8988T (cell line): ENCODE results near the gene GCNT2.
"Not testable (repeated sequence)": the region's sequence is repeated elsewhere in the genome, so short reads cannot be mapped to it uniquely, and the experiment has no call there.

Experiments used
- DNase-seq: peaks from one replicate; pipeline ENCODE4 v3.0.0; 2011

Gene GCNT2

DNA sequence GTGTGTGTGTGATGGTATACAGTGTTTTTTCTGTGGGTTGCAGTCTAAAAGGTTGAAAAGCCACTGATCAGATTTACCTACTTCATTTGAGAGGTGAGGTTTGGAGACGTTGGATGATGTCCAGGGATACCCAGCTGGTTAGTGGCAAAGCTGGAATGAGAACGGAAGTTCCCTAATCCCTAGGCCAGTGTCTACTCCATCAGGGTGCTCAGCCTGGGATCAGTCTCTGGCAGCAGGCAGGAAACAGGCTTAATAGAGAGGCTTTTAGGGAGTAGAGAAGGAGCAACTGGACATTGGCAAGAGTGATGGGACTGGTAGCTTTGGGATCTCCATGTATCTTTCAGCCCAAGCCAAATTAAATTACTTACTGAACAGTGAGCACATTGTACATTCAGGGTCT, 92.6 kb downstream of the GCNT2 start:
- no peak for DNase-seq

DNA sequence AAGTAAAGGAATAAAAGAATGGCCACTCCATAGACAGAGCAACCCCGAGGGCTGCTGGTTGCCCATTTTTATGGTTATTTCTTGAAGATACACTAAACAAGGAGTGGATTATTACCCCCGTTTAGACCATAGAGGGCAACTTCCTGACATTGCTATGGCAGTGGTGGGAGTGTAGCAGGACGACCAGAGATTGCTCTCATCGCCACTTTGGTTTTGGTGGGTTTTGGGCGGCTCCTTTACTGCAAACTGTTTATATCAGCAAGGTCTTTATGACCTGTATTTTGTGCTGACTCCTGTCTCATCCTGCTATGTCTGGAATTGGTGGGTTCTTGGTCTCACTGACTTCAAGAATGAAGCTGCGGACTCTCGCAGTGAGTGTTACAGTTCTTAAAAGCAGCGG, 94.5 kb downstream of the GCNT2 start:
- no peak for DNase-seq

DNA sequence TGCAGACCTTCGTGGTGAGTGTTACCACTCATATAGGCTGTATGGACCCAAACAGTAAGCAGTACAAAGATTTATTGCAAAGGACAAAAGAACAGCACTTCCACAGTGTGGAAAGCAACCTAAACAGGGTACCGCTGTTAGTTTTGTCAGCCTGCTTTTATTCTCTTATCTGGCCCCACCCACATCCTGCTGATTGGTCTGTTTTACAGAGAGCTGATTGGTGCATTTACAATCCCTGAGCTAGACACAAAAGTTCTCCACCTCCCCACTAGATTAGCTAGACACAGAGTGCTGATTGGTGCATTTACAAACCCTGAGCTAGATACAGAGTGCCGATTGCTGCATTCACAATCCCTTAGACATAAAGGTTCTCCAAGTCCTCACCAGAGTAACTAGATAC, 95.1 kb downstream of the GCNT2 start:
- DNase-seq = not testable (repeated sequence)

DNA sequence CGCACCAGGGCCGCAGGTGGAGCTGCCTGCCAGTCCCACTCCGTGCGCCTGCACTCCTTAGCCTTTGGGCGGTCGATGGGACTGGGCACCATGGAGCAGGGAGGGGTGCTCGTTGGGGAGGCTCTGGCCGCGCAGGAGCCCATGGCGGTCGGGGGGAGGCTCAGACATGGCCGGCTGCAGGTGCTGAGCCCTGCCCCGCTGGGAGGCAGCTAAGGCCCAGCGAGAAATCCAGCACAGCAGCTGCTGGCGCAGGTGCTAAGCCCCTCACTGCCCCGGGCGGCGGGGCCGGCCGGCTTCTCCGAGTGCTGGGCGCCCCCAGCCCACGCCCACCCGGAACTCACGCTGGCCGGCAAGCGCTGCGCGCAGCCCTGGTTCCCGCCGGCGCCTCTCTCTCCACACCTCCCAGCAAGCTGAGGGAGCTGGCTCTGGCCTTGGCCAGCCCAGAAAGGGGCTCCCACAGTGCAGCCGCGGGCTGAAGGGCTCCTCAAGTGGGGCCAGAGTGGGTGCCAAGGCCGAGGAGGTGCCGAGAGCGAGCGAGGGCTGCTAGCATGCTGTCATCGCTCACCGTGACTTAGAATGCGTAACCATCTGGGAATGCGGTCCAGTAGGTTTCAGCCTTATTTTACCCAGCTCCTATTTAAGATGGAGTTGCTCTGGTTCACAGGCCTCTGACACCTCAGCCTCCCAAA, 96.0 kb downstream of the GCNT2 start:
- no peak for DNase-seq

DNA sequence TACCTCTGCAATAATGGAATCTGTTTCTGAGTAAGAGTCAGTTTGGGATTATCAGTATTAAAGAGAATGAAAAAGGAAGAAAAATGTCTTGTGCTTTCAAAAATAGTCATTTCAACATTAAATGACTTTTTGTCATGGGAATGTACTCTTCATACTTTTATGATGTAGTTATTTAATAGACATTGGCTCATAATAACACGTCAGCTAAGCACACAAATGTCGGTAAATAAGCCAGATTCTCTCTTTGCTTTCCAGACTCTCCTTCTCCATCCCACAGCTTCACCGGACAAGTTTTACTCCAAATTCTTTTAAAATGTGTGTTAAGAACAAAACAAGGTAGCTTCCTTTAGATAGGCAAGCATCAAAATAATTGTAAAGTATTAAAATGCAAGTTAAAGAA, 97.3 kb downstream of the GCNT2 start:
- DNase-seq = no peak

DNA sequence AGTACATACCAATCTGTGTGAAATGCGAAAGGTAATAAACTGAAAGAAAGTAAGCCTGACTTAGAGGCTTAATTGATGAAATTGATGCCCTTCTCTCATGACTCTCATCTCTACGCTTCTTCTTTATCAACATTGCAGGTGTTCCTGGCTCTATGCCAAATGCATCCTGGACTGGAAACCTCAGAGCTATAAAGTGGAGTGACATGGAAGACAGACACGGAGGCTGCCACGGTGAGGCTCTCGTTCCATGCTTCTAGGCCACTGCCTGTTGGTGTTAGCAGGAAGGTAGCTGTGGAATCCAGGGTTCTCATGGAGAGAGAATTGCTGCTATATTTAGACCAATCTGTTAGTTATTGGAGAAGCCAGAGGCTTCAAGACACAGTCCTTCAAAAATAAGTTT, 100.1 kb downstream of the GCNT2 start:
- DNase-seq = no peak

DNA sequence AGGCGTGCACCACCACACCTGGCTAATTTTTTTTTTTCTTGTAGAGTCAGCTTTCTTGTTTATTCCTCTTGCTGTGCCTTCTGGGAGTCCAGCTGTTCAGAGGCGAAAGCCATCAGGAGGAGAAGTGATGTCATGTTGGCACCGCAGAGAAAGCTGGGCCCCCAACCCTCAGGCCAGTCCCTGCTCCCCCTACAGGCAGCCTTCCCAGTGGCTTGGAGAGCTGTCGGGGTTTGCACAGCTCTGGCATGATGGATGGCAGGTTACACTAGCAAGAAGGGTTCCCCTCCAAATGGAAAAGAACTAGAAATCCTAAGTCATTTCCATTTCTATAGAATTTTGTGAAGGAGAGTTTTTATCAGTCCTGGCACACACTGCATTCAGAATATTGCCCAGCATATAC, 100.7 kb downstream of the GCNT2 start:
- no peak for DNase-seq

DNA sequence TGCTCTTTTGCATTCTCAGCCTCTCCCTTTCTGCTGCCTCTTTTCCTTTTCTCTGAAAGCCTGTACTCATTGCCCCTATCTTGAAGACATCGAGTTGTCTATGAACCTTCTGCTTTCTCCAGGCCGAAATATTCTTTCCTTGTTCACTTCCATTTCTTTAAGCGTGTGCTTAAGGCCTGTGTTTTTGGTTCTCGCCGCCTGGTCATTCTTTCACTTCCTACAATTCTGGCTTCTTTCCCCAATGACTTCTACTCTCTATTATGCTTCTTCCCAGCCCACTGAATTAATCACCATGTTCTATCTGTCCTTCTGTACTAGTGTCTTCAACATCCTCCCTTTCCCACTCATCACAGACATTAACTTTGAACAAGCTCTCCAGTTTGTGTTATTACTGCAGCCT, 103.7 kb downstream of the GCNT2 start:
- no peak for DNase-seq

DNA sequence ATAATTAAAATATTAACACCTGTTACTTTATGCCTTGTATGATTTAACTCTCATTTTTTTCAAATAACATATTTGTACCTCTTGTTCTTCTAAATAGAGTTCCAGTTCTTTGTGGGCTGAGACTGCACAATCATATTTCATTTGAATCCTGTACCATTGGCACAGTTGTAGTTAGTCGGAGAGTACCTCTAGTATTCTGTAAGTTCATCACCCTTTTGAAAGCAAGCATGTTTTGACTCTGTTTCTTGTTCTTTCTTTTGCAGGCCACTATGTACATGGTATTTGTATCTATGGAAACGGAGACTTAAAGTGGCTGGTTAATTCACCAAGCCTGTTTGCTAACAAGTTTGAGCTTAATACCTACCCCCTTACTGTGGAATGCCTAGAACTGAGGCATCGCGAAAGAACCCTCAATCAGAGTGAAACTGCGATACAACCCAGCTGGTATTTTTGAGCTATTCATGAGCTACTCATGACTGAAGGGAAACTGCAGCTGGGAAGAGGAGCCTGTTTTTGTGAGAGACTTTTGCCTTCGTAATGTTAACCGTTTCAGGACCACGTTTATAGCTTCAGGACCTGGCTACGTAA, 105.1 kb downstream of the GCNT2 start:
- no peak for DNase-seq

DNA sequence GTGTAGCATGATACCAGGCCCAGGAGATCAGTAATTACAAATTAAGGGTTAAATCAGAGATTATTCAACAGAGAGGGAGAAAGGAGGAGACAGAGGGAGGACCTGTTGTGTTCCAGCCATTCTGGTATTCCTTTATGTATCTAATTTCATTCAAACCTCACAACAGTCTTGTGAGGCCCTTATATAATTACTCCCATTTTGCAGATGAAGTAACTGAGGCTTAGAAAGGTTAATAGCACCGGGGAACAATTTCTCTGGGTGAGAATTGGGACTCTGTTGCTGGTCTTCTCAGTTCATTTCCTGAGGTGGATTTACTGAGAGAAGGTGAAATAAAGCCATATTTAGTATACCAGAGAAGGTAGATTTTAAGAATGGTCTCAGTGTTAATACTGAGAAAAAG, 106.6 kb downstream of the GCNT2 start:
- no peak for DNase-seq

DNA sequence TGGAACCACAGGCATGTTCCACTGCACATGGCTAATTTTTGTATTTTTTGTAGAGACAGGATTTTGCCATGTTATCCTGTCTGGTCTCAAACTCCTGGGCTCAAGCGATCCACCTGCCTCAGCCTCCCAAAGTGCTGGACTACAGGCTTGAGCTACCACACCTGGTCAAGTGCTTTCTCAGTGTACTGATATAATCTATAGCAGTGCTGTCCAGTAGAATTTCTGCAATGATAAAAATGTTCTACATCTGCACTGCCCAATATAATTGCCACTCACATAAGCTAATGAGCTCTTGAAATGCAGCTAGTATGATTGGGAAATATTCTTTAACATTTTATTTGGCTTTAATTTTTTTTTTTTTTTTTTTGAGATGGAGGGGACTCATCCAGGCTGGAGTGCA, 109.0 kb downstream of the GCNT2 start:
- no peak for DNase-seq

DNA sequence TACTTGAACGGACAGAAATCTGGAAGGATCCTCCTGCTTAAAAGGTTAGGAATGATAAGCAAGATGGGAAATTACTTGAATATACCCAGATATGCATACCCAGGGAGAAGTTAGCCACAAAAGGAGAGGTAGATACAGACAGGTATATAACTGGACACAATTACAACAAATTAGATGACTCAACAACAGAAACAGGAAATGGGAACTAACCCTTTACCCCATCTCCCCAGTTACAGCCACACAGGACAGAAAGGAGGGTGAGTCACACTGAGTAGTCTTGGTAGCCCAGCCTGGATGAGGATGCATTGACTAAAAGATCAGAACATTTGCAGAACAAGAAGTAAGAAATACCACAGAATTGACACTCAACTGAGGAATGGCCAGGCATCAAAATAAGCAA, 112.1 kb downstream of the GCNT2 start:
- DNase-seq = peak; percentile 60

DNA sequence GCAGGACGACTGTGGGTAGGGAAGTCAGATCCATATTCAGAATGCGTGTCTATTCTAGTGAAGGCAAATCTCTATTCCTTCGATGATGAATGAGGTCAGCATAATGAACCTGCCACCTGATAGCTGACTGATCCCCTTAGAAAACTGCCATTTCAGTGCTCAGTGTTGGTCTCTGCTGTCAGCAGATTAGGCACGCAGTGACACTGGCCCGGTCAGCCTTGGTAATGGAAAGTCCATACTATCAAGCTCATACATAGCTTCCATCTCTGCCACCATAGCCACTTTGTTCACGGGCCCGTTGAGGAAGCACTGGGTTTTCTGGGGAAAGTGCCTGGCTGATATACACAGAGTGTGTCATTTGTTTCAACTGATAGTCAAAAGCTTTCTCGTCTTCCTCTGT, 119.3 kb downstream of the GCNT2 start:
- DNase-seq = no peak

DNA sequence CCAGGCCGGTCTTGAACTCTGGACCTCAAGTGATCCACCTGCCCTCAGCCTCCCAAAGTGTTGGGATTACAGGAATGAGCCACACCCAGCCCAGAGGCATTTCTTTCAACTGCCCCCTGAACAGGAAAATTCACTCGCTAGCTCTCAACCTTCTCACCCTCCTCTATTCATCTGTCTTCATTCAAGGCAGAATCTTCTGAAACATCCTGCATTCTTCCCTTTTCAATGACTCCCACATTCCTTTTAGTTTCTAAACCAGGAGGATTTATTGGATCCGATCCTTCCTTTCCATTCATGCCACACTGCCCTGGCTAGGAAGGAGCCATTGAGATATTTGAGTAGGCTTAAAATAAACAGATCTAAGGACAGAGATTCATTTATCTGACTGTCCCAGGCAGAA, 120.4 kb downstream of the GCNT2 start:
- DNase-seq = no peak

DNA sequence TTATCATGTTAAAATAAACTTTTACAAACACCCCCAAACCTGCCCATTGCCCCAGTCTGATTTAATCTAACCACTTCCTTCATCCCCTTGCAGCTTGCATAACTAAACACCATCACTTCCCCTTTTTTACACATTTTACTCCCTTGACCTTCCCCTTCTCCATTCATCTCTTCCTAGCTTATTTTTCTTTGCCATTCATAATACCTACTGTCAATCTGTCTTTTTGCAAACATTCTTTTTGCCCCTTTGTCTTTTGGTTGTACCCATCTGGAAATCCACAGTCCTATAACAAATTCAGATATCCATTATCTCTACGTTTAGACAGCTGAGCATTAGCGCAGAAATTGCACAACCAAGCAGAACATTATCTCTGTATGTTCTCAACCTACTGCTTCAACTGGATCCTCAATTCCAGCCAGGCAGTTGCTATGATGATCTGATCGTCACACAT, 122.1 kb downstream of the GCNT2 start:
- DNase-seq = no peak

DNA sequence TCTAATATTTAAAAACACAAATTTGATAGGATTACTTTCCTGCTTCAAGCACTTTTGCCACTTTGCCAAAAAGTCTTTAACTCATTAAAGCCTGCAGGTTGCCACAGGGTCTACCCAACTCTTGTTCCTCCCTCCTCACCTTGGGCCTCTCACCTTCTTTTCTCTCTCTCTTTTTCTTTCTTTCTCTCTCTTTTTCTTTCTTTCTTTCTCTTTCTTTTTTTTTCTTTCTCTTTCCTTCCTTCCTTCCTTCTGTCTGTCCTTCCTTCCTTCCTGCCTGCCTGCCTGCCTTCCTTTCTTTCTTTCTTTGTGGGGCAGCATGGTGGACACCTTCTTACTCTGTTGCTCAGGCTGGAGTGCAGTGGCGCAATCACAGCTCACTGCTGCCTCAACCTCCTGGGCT, 123.1 kb downstream of the GCNT2 start:
- no peak for DNase-seq

DNA sequence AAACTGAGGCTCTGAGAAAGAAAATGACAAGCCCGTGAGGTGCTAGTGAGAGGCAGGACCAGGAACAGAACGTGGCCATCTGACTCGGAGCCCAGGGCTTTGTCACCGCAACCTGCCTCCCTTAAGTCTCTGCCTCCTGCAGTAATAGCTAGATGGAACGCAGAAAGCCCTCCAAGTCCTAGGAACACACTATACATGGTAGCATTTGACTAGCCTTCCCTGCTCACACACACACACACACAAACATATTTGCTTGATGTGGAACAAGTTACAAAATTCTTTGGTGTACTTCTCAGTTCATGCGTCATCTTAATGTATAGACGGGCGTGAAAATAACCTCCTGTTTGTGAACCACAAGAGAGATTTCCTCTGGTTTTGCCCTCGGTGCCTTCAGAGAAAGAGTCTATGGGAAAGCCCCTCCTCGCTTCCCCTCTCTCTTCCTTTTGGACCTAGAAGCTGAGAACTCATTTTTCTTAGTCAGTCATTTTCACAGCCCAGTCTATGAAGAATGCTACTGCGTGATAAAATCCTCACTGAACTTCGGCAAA, 134.4 kb downstream of the GCNT2 start:
- DNase-seq = no peak

DNA sequence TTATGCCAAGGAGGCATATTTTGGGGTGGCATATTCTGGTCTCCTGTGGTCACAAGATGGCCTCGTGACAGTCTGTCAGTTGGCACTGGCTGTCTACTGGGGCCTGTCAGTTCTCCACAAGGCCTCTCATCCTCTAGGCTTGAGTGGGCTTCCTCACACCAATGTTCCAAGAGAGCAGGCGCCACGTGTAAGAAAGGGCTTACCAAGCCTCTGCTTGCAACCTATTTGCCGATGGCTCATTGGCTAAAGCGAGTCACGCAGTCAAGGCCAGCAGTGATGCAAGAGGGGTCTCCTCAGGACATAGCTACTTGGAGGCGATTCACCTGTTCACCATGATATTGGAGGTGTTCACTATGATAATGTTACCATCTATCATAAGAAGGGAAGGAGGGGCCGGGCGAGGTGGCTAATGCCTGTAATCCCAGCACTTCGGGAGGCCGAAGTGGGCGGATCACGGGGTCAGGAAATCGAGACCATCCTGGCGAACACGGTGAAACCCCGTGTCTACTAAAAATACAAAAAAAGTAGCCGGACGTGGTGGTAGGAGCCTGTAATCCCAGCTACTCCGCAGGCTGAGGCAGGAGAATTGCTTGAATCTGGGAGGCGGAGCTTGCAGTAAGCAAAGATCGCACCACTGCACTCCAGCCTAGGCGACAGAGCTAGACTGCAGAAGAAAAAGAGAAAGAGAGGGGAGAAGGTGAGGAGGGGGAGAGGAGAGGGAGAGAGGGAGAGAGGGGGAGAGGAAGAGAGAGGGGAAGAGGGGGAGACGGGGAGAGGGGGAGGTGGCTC, 138.0 kb downstream of the GCNT2 start:
- no peak for DNase-seq

DNA sequence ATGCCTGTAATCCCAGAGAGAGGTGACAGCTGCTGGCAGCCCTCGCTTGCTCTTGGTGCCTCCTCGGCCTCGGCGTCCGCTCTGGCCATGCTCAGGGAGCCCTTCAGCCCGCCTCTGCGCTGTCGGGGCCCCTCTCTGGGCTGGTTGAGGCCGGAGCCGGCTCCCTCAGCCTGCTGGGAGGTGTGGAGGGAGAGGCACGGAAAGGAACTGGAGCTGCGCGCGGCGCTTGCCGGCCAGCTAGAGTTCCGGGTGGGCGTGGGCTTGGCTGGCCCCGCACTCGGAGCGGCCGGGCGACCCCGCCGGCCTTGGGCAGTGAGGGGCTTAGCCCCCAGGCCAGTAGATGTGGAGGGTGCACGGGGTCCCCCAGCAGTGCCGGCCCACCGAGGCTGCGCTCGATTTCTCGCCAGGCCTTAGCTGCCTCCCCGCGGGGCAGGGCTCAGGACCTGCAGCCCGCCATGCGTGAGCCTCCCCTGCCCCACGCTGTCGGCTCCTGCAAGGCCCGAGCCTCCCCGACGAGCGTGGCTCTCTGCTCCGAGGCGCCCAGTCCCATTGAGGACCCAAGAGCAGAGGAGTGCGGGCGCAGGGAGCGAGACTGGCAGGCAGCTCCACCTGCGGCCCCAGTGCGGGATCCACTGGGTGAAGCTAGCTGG, 138.7 kb downstream of the GCNT2 start:
- no peak for DNase-seq

DNA sequence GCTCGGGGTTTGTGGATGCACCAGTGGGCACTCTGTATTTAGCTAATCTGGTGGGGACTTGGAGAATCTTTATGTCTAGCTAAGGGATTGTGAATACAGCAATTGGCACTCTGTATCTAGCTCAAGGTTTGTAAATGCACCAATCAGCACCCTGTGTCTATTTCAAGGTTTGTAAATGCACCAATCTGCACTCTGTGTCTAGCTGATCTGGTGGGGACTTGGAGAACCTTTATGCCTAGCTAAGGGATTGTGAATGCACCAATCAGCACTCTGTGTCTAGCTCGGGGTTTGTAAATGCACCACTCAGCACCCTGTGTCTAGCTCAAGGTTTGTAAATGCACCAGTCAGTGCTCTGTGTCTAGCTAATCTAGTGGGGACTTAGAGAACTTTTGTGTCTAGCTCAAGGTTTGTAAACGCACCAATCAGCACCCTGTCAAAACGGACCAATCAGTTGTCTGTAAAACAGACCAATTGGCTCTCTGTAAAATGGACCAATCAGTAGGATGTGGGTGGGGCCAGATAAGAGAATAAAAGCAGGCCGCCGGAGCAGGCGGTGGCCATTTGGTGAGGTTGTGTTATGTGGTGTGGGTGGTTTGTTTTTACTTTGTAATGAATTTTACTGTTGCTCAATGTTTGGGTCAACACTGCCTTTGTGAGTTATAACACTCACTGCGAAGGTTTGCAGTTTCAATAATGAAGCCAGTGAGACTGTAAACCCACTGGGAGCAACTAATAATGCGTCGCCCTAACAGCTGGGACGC, 139.5 kb downstream of the GCNT2 start:
- DNase-seq = not testable (repeated sequence)

DNA sequence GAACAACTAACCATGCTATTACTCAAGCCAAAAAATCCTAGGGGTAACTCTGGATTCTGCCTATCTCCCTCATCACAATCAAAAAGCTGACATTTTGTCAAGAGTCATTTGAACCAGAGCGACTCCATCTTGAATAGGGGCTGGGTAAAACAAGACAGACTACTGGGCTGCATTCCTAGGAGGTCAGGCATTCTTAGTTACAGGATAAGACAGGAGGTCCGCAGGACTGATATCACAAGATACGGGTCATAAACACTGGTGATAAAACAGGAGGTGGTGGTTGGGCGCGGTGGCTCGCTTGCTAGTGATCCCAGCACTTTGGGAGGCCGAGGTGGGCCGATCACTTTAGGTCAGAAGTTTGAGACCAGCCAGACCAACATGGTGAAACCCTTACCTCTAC, 141.1 kb downstream of the GCNT2 start:
- no peak for DNase-seq

DNA sequence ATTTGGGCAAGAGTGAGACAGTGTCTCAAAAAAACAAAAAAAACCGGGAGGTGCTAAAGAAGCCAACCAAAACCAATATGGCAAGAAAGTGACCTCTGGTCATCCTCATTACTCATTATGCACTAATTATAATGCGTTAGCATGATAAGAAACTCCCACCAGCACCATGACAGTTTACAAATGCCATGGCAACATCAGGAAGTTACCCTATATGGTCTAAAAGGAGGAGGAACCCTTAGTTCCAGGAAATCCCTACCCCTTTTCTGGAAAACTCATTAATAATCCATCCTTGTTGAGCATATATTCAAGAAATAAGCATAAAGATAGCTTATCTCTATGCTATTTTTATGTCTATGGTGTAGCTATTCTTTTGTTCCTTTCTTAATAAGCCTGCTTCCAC, 141.6 kb downstream of the GCNT2 start:
- no peak for DNase-seq

DNA sequence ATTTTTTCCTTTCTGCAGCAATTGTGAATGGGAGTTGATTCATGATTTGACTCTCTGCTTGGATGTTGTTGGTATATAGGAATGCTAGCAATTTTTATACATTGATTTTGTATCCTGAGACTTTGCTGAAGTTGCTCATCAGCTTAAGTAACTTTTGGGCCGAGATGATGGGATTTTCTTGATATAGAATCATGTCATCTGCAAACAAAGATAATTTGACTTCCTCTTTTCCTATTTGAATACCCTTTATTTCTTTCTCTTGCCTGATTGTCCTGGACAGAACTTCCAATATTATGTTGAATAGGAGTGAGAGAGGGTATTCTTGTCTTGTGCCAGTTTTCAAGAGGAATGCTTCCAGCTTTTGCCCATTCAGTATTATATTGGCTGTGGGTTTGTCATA, 144.4 kb downstream of the GCNT2 start:
- not testable (repeated sequence) for DNase-seq
